Fibroblast of lung (primary cell): ENCODE results near the gene CRACDL. TPM values are rescaled to one million over a fixed set of nuclear protein-coding genes. Genes with fewer than 3 reads are reported as not detected.

Experiments used
- DNase-seq, 2 donors: peaks; one replicate each; pipeline versions ENCODE4 v3.0.0 to v3.0.0-alpha.2; 2010; ENCODE audit warnings: low read depth in 2 of 2
- H2AFZ ChIP-seq: 2 replicates; pipeline ENCODE4 v1.5.1; 2012; ENCODE audit warnings: low read length, control low read depth, inconsistent platforms
- H3K27ac ChIP-seq: 2 replicates; pipeline ENCODE4 v1.5.1; 2011; ENCODE audit warnings: low read length, control low read depth; ENCODE audit not compliant: insufficient read depth
- H3K27me3 ChIP-seq: 2 replicates; pipeline ENCODE4 v1.5.1; 2011; ENCODE audit warnings: mild to moderate bottlenecking, low read length; ENCODE audit not compliant: control insufficient read depth, insufficient read depth
- H3K36me3 ChIP-seq: 2 replicates; pipeline ENCODE4 v1.5.1; 2011; ENCODE audit warnings: low read length; ENCODE audit not compliant: control insufficient read depth, insufficient read depth
- H3K4me1 ChIP-seq: 2 replicates; pipeline ENCODE4 v1.5.1; 2011; ENCODE audit warnings: low read length; ENCODE audit not compliant: control insufficient read depth, insufficient read depth; ENCODE audit errors: extremely low read depth
- H3K4me2 ChIP-seq: 2 replicates; pipeline ENCODE4 v1.5.1; 2011; ENCODE audit warnings: low read length, control low read depth; ENCODE audit not compliant: insufficient read depth; ENCODE audit errors: extremely low read depth
- H3K4me3 ChIP-seq, 4 experiments: fragments of 200-600 bp in 1 of 4; sonication (generic) in 1 of 4; replicated peaks in 1 of 4; 2 replicates each; pipeline ENCODE4 v1.5.1; 2011 to 2016; ENCODE audit warnings: low read length in 4 of 4, low read depth in 3 of 4, mild to moderate bottlenecking in 3 of 4, control low read depth in 2 of 4, inconsistent platforms in 1 of 4, mixed read lengths in 1 of 4; ENCODE audit not compliant: insufficient read depth in 1 of 4; ENCODE audit errors: control extremely low read depth in 1 of 4
- H3K79me2 ChIP-seq: 2 replicates; pipeline ENCODE4 v1.5.1; 2012; ENCODE audit warnings: mild to moderate bottlenecking, low read length, inconsistent platforms; ENCODE audit not compliant: control insufficient read depth, insufficient read depth
- H3K9ac ChIP-seq: 2 replicates; pipeline ENCODE4 v1.5.1; 2011; ENCODE audit warnings: mild to moderate bottlenecking, low read length, control low read depth; ENCODE audit not compliant: insufficient read depth
- H3K9me3 ChIP-seq: 2 replicates; pipeline ENCODE4 v1.5.1; 2012; ENCODE audit warnings: low read depth, low read length; ENCODE audit not compliant: control insufficient read depth, insufficient read depth
- H4K20me1 ChIP-seq: 2 replicates; pipeline ENCODE4 v1.5.1; 2011; ENCODE audit warnings: low read length; ENCODE audit not compliant: control insufficient read depth, insufficient read depth; ENCODE audit errors: extremely low read depth
- EZH2 ChIP-seq: IDR thresholded peaks from 2 replicates; pipeline ENCODE4 v1.5.1; 2012; ENCODE audit warnings: low read length, control low read depth, mild to moderate bottlenecking; ENCODE audit errors: missing control alignments
- polyA plus RNA-seq, 2 donors: library from polyadenylated mRNA; depleted of rRNA in 1 of 2; stranded (reverse) in 1 of 2; unstranded in 1 of 2; fragments of >200 nt; gene quantifications; 2 replicates each; pipeline ENCODE4 v1.2.1, GENCODE V29; 2011 to 2012; ENCODE audit warnings: missing spikeins in 1 of 2
- total RNA-seq: library from RNA; depleted of rRNA; stranded (reverse); fragments of >200 nt; gene quantifications from 2 replicates; pipeline ENCODE4 v1.2.1, GENCODE V29; 2014
- TF ChIP-seq, protein P1 (sequence below), 2 donors: IDR thresholded peaks in 1 of 2; conservative IDR thresholded peaks in 1 of 2; 1 replicate in 1 of 2; 2 replicates in 1 of 2; pipeline ENCODE4 v1.5.1; 2011 to 2012; ENCODE audit warnings: low read length in 2 of 2, control low read depth in 1 of 2, inconsistent platforms in 1 of 2, low read depth in 1 of 2, mild to moderate bottlenecking in 1 of 2

CRACDL gene
- total and polyA plus RNA-seq, 2 donors (not counting 1 experiment from before 2014, with no cell fraction given), result not detected

DNA sequence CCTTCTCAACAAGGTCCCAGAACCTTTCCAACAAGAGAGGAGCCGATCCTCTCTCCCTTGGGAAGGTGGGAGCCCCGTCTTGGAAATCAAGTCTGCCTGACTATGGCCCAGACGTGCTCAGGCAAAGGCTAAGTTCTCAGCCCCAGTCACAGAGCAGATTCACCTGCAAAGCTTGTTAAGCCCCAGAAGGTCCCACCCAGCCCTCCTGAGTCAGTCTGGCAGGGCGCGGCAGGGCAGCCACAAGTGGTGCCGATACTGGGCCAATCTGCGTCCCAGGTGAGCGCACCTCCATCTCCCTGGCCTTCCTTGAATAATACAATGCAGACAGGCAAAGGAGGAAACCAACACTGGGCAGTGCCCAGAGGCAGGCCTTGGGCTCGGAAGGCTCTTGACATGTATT lies 15.0 kb downstream of the CRACDL start:
- no peak overlapping the region for H3K4me3 ChIP-seq
- DNase-seq, result no peak
- TF ChIP-seq, protein P1, sequence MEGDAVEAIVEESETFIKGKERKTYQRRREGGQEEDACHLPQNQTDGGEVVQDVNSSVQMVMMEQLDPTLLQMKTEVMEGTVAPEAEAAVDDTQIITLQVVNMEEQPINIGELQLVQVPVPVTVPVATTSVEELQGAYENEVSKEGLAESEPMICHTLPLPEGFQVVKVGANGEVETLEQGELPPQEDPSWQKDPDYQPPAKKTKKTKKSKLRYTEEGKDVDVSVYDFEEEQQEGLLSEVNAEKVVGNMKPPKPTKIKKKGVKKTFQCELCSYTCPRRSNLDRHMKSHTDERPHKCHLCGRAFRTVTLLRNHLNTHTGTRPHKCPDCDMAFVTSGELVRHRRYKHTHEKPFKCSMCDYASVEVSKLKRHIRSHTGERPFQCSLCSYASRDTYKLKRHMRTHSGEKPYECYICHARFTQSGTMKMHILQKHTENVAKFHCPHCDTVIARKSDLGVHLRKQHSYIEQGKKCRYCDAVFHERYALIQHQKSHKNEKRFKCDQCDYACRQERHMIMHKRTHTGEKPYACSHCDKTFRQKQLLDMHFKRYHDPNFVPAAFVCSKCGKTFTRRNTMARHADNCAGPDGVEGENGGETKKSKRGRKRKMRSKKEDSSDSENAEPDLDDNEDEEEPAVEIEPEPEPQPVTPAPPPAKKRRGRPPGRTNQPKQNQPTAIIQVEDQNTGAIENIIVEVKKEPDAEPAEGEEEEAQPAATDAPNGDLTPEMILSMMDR (conservative IDR thresholded peaks at IDR 0.05 in 1 of 2, IDR thresholded peaks at IDR 0.05 in 1 of 2; ENCODE audit: low read depth in 1 of 2, low read length in 2 of 2), result no peak
- TF ChIP-seq EZH2, result no peak
- no peaks in the 10 kb centered on the region for H3K36me3 ChIP-seq
- no peaks in the 10 kb centered on the region for H4K20me1 ChIP-seq
- H3K27me3 ChIP-seq, result no peaks in the 10 kb centered on the region
- no peak overlapping the region for H2AFZ ChIP-seq
- H3K4me1 ChIP-seq, result no peaks in the 10 kb centered on the region
- H3K79me2 ChIP-seq, result no peaks in the 10 kb centered on the region
- no peaks in the 10 kb centered on the region for H3K9me3 ChIP-seq
- no peak overlapping the region for H3K9ac ChIP-seq
- H3K4me2 ChIP-seq, result no peak overlapping the region
- no peak overlapping the region for H3K27ac ChIP-seq

DNA sequence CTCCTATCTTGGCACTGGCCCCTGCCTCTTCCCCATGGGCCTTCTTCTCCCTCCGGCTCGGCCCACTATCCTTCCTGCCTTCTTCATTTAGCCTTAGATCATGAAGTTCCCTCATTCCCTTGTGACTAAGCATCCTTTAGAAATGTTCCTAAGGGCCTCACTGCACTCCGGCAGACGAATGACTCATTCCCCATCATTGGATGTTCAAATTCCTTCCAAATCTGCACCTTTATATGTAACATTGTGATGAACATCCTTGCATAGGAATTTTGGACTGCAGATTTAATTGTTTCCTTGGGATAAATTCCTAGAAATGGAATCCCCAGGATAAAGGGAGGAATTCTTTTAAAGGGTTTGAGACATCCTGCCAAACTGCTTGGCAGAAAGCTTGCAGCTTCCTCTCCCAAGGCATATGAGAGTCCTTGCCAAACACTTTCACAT lies 19.0 kb downstream of the CRACDL start:
- Histone ChIP-seq H3K9me3 (no peaks in the 10 kb centered on the region), H3K4me1 (no peaks in the 10 kb centered on the region), H3K36me3 (no peaks in the 10 kb centered on the region), H3K9ac (no peak overlapping the region), H3K4me3 (no peak overlapping the region), H4K20me1 (no peaks in the 10 kb centered on the region), H3K4me2 (no peak overlapping the region), H3K79me2 (no peaks in the 10 kb centered on the region), H2AFZ (no peak overlapping the region), H3K27ac (no peak overlapping the region), H3K27me3 (no peaks in the 10 kb centered on the region)
- peak; percentile 75 to 95 for DNase-seq
- TF ChIP-seq EZH2, result no peak
- TF ChIP-seq, protein P1 (conservative IDR thresholded peaks at IDR 0.05 in 1 of 2, IDR thresholded peaks at IDR 0.05 in 1 of 2; ENCODE audit: low read depth in 1 of 2, low read length in 2 of 2), result no peak

DNA sequence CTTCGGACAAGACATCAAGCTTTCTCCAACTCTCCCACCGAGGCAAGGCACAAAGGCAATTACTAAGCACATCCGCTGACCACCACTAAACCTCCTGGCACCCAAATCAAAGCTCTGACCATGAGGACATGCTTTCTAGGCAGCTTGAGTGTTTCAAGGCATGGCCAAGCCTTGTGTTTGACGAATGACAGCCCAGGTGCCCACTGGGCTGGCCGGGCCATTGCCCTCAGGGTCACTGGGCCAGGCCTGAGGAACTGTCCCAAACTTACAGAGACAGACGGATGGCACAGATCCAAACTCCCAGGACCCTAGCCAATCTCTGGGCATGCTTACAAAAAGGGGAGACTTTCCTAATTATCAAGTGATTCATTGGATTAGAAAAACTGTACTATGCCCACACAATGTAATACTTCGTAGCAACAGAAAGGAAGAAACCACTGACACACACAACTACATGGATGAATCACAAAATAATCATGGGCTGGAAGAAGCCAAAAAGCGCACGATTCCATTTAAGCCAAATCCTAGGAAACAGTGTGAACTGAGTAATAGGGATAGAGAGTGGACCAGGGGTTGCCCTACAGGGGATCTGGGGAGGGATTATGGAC lies 20.2 kb downstream of the CRACDL start:
- no peaks in the 10 kb centered on the region for H3K79me2 ChIP-seq
- no peak overlapping the region for H3K27ac ChIP-seq
- H3K27me3 ChIP-seq, result no peaks in the 10 kb centered on the region
- H3K9ac ChIP-seq, result no peak overlapping the region
- H3K4me2 ChIP-seq, result no peak overlapping the region
- TF ChIP-seq, protein P1 (conservative IDR thresholded peaks at IDR 0.05 in 1 of 2, IDR thresholded peaks at IDR 0.05 in 1 of 2; ENCODE audit: low read depth in 1 of 2, low read length in 2 of 2), result no peak
- no peak for TF ChIP-seq EZH2
- no peak overlapping the region for H3K4me3 ChIP-seq
- H3K4me1 ChIP-seq, result peaks cover 4% of the 10 kb centered on the region
- no peaks in the 10 kb centered on the region for H3K9me3 ChIP-seq
- no peaks in the 10 kb centered on the region for H4K20me1 ChIP-seq
- no peak overlapping the region for H2AFZ ChIP-seq
- DNase-seq, result peak; percentile 41 to 75
- H3K36me3 ChIP-seq, result no peaks in the 10 kb centered on the region
